AG04450 (cell line): ENCODE results near the gene FAM120AOS. TPM values are rescaled to one million over a fixed set of nuclear protein-coding genes. Genes with fewer than 3 reads are reported as not detected.

Source experiments
- CTCF ChIA-PET: fragments of 300-600, 350-600 bp; formaldehyde crosslinking; extraction: SDS; loops from one replicate; lab custom pipeline; 2022; ENCODE audit warnings: antibody characterized with exemption, inconsistent platforms; lab: Charles Lee
- POLR2A ChIA-PET: fragments of 350-600 bp; formaldehyde crosslinking; extraction: SDS; loops from one replicate; lab custom pipeline; 2021; ENCODE audit warnings: antibody characterized with exemption, inconsistent platforms; lab: Yijun Ruan, JAX
- DNase-seq: peaks from one replicate; pipeline ENCODE4 v3.0.0-alpha.2; 2011; ENCODE audit warnings: low read depth, low spot score
- H3K27ac ChIP-seq: one replicate; pipeline ENCODE4 v1.5.1; 2012; ENCODE audit warnings: low read depth, low read length, control low read depth
- H3K27me3 ChIP-seq: one replicate; pipeline ENCODE4 v1.6.0; 2012; ENCODE audit warnings: low read length; ENCODE audit not compliant: control insufficient read depth, insufficient read depth
- H3K4me3 ChIP-seq: 2 replicates; pipeline ENCODE4 v1.5.1; 2011; ENCODE audit warnings: mild to moderate bottlenecking, low read depth, low read length, control low read depth
- H3K9me3 ChIP-seq: 2 replicates; pipeline ENCODE4 v1.5.1; 2012; ENCODE audit warnings: low read length; ENCODE audit not compliant: control insufficient read depth, insufficient read depth
- polyA minus RNA-seq: library from RNA; depleted of rRNA, polyadenylated mRNA; stranded (reverse); fragments of >200 nt; gene quantifications from 2 replicates; pipeline ENCODE4 v1.2.3, GENCODE V29; 2011; rRNA and poly(A)+ RNA removed
- polyA plus RNA-seq: library from polyadenylated mRNA; depleted of rRNA; stranded (reverse); fragments of >200 nt; gene quantifications from 2 replicates; pipeline ENCODE4 v1.2.3, GENCODE V29; 2011; rRNA removed
- TF ChIP-seq, protein P1 (sequence below): IDR thresholded peaks from 2 replicates; pipeline ENCODE4 v1.5.1; 2011; ENCODE audit warnings: low read depth, low read length, control low read depth, inconsistent platforms

Gene FAM120AOS
- polyA plus RNA-seq = 36.1 and 42.9 TPM in 2 replicates
- polyA minus RNA-seq = 16.0 and 19.3 TPM in 2 replicates

DNA sequence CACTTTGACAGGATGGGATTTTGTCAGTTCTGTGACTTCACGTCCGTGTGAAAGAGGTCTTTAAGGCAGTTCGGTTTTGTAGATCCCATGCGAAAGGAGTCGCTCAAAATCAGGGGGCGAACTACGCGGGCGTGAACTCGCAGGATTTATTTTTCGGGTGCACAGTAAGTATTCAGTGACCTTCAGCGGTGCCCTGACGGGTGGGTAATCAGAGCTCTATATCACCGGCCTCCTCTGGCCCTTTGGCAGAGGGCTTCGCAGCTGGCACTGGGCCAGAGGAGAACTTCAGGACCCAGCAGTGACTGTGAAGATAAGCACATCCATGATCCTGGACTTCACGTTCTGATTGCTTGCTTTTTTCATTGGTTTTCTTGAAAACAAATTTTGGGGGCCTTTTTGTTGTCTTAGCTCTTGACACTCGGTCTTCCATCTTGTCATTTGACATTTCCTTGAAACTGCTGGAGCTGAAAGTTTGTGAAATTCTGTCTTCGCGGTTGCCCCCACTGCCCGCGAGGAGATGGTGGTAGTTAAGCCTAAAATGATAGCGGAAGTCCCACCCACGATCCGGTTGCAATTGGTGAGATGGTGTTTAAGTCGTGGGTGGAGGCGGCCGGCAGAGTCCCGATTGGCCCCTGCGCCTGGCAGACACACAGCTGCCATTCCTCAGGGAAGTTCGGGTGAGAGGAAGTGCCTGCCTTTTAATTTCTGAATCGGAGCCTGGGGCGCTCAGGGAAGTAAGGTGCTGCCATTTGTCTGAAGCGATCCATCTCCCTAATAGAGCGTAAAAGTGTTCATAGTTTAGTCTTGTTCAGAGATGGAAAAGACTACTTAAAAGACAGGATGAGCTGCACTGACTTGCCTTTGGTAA lies at the start of gene FAM120AOS:
Gene FAM120AOS (minus strand): TSS at position 535 of the 868 bp plus-strand sequence. CDS start 872 bp downstream, outside the sequence.
- TF ChIP-seq, protein P1, sequence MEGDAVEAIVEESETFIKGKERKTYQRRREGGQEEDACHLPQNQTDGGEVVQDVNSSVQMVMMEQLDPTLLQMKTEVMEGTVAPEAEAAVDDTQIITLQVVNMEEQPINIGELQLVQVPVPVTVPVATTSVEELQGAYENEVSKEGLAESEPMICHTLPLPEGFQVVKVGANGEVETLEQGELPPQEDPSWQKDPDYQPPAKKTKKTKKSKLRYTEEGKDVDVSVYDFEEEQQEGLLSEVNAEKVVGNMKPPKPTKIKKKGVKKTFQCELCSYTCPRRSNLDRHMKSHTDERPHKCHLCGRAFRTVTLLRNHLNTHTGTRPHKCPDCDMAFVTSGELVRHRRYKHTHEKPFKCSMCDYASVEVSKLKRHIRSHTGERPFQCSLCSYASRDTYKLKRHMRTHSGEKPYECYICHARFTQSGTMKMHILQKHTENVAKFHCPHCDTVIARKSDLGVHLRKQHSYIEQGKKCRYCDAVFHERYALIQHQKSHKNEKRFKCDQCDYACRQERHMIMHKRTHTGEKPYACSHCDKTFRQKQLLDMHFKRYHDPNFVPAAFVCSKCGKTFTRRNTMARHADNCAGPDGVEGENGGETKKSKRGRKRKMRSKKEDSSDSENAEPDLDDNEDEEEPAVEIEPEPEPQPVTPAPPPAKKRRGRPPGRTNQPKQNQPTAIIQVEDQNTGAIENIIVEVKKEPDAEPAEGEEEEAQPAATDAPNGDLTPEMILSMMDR = no peak
- peak within 1 kb of the TSS; percentile 84 for H3K4me3 ChIP-seq
- H3K27me3 ChIP-seq = no peaks in the 10 kb centered on the region
- CTCF ChIA-PET = interaction anchor here (0.8 to 3.5 kb wide), 3 partner anchors 16 to 450 kb away, joined by 4 to 63 read pairs (median 5); no protein-coding TSS in a partner anchor
- H3K9me3 ChIP-seq = no peaks in the 10 kb centered on the region; the same call in 1 of the 2 replicates
- H3K27ac ChIP-seq = peak within 1 kb of the TSS; percentile 61
- POLR2A ChIA-PET = interaction anchor here (1.2 to 1.6 kb wide), 3 partner anchors 10 to 113 kb away, joined by 3 to 11 read pairs (median 8); no protein-coding TSS in a partner anchor
- peak; percentile 91 for DNase-seq

DNA sequence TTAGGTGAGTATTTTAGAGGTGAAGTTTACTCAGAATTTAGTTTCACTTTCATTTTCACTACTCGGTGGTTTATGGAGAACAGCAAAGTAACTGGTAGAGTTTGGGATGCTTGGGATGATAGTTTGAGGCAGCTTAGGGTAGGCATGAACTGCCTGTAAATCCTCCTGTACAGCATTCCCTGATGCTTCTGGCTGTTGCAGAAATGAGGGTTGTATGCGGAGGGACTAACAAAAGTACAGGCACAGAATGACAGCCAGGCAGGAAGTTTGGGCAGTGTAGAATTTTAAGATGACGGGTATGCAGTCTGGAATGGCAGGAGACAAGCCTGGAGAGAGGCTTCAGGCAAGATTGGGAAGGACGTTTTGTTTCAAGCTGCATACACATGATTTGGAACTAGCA lies 48.0 kb upstream of the FAM120AOS start:
- ChIA-PET CTCF (interaction anchor here (1.3 kb wide), 1 partner anchor 65 kb away, joined by 8 read pairs; no protein-coding TSS in a partner anchor), POLR2A (no interaction called here)
- Histone ChIP-seq H3K27ac (no peak overlapping the region), H3K9me3 (0 out of 2 replicates have a peak, but pooled peaks cover 2% of the 10 kb centered on the region), H3K27me3 (no peaks in the 10 kb centered on the region), H3K4me3 (no peak overlapping the region)
- DNase-seq = no peak
- TF ChIP-seq, protein P1 = no peak

DNA sequence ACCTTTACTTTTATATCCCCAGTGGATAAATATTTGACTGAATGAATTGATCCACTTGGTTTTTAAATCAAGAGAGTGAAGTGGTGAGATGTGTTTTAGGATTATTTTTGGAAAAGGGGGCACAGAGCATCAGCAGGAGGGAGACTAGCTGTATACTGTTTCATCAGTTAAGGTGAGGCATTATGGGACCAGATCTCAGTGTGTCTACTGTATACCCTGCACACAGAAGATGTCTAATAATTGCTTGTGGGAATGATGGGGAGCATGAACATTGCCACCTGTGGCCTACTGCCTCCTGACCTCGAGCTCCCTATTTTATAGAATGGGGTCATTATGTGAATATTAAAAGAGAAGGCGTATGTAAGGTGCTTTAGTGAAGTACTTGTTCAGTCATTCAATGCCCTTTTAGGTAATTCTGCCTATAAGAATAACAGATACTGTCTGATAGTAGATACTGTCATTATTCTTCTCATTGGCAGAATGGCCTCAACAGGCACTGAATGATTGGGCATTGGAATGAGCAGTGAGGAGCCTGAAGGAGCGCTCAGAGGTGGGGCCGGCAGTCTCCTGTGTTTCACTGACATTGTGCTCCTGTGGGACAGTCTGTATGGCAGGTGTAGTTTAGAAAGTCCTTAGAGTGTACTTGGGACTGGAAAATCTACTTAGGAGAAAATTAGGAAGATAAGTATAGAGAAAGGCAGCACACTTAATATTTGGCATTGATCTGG lies 47.4 kb upstream of the FAM120AOS start:
- ChIA-PET CTCF (interaction anchor here (1.2 kb wide), 1 partner anchor 13 kb away, joined by 3 read pairs; no protein-coding TSS in a partner anchor), POLR2A (no interaction called here)
- no peak for DNase-seq
- Histone ChIP-seq H3K27me3 (no peaks in the 10 kb centered on the region), H3K4me3 (no peak overlapping the region), H3K9me3 (0 out of 2 replicates have a peak, but pooled peaks cover 2% of the 10 kb centered on the region), H3K27ac (no peak overlapping the region)
- TF ChIP-seq, protein P1 = no peak

DNA sequence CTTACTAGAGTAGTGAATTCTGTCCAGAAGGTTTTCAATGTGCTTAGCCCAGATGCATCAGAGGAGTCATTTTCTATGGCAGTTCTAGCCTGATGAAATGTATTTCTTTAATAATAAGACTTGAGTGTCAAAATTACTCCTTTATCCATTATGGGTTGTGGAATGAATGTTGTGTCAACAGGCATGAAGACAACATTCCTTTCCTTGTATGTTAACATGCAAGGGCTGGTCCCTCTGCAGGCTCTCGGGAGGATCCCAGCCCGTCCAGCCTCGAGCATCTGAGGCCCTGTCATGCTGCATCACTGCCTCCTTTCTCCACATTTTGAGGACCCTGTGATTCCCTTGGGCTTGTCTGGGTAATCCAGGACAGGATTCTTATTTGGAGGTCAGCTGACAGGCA lies 42.9 kb upstream of the FAM120AOS start:
- Histone ChIP-seq H3K4me3 (no peak overlapping the region), H3K27me3 (no peaks in the 10 kb centered on the region), H3K27ac (no peak overlapping the region), H3K9me3 (no peaks in the 10 kb centered on the region)
- TF ChIP-seq, protein P1 = no peak
- DNase-seq = no peak
- ChIA-PET CTCF (interaction anchor here (2.1 kb wide), 1 partner anchor 70 kb away, joined by 7 read pairs; no protein-coding TSS in a partner anchor), POLR2A (no interaction called here)
